Rectal smooth muscle tissue (tissue), 1 donor: ENCODE data around the gene SLC12A6.

Experiments
- H3K27ac ChIP-seq: one replicate; pipeline ENCODE4 v1.7.0; 2013; ENCODE audit warnings: low read depth, low read length, inconsistent platforms
- H3K27me3 ChIP-seq: one replicate; pipeline ENCODE4 v1.7.0; 2013; ENCODE audit warnings: low read length; ENCODE audit not compliant: control insufficient read depth, insufficient read depth
- H3K36me3 ChIP-seq: one replicate; pipeline ENCODE4 v1.7.0; 2013; ENCODE audit warnings: low read length; ENCODE audit not compliant: control insufficient read depth, insufficient read depth
- H3K4me1 ChIP-seq: one replicate; pipeline ENCODE4 v1.7.0; 2013; ENCODE audit warnings: low read length; ENCODE audit not compliant: control insufficient read depth, insufficient read depth
- H3K4me3 ChIP-seq: one replicate; pipeline ENCODE4 v1.7.0; 2013; ENCODE audit warnings: low read length
- H3K9ac ChIP-seq: one replicate; pipeline ENCODE4 v1.7.0; 2013; ENCODE audit warnings: low read length

SLC12A6 gene

DNA sequence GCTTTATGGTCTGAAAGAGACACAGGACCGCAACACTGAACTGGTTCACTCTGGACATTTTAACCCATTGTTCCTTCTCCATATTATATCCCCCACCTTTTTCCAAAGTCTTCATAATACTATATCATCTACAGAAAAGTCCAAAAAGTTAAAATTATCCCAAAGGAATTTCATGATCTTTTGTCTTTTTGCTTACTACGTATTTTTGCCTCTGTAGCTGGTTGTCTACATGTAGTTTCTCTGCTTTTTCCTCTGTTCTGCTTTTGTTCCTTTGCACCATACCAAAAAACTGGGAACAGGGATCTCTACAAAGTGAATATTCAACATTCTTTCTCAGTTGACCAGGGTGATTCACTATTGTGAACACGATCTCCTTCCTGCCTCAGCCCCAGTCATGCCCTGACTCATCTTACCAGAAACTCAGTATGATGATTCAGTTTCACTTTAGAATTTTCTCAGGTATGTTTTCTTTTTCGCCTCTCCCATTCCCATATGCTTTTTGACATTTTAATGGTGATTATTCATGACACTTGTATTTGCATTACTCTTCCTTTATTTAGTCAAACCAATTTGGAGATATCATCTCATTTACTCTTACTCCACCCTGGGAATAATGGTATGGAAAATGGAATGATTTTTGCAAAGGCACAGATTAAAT, 98.3 kb downstream of the SLC12A6 start:
- H3K4me1 ChIP-seq: no peaks in the 10 kb centered on the region
- H3K27ac ChIP-seq: no peak overlapping the region
- no peak overlapping the region for H3K4me3 ChIP-seq
- H3K27me3 ChIP-seq: no peaks in the 10 kb centered on the region
- H3K36me3 ChIP-seq: peaks cover 23% of the 10 kb centered on the region
- H3K9ac ChIP-seq: no peak overlapping the region

DNA sequence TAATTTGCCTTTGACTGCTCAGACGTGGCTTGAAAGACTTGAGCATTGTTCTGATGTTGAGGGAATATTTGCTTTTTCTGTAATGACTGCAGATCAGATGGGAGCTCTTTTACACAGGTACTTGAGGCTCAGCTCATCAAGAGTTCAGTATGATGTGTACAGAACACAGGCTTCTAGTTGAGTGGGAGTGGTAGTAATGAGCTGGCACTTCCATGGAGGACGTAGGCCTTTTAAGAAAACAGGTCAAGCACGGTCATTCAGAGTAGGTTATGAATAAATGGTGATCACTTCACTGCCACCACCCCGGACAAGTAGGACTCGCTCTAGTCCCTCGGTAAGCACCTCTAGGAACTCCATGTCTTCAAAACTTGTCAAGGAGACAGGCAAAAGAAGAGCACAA, 104.0 kb downstream of the SLC12A6 start:
- Histone ChIP-seq H3K4me1 (no peaks in the 10 kb centered on the region), H3K4me3 (no peak overlapping the region), H3K27me3 (no peaks in the 10 kb centered on the region), H3K9ac (no peak overlapping the region), H3K36me3 (peaks cover 29% of the 10 kb centered on the region), H3K27ac (no peak overlapping the region)

DNA sequence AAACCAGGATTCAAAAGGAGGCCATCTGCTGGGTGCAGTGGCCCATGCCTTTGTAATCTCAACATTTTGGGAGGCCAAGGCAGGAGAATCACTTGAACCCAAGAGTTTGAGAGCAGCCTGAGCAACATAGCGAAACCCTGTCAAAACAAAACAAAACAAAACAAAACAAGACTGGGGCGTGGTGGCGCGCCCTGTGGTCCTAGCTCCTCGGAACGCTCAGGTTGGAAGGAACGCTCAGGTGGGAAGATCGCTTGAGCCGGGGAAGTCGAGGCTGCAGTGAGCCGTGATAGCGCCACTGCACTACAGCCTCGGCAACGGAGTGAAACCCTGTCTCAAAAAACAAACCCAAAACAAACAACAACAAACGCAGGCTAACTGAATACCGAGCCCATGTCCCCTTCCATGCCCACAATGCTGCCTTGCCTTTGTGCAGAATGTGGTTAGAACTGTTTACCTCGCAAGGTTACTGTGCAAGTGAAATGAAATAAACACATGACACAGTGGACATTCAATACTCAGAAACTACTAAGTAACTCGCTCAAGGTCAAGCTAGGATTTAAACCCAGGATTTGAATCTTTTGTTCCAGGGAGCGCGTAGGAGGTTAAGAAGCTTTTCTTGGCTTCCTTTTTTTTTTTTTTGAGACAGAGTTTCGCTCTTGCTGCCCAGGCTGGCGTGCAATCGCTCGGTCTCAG, 113.5 kb downstream of the SLC12A6 start:
- peak overlapping the region; percentile 84 for H3K27ac ChIP-seq
- peaks cover 5% of the 10 kb centered on the region for H3K4me1 ChIP-seq
- peak overlapping the region; percentile 95 for H3K4me3 ChIP-seq
- H3K36me3 ChIP-seq: peaks cover 4% of the 10 kb centered on the region
- H3K27me3 ChIP-seq: no peaks in the 10 kb centered on the region
- H3K9ac ChIP-seq: peak overlapping the region; percentile 57

DNA sequence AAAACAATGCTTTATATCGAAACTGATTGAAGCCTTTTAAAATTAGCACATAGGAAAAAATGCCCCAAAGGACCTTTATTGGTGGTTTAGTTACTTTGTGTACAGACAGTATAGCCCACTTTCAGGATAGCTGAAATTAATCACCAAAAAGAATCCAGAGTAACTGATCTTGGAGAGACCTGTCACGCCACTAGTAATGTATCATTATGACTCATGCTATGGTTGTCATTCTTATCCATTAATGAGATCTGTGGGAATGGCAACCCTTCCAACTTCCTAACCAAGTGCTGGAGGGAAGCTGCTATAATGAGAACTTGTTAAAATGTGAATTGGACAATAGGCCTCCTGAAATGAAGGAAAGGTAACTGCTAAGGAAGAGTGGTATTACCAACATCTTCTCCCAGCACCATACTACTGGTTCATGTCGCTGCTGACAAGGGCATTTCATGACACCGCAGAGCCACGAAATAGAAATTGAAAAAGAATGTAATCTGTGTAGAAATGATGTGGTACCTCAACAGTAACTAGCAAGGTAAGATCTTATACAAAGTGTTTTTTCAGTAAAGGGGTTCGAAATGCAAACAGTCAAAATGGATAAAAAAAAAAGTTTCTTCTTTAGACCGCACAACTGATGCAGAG, 119.9 kb downstream of the SLC12A6 start:
- Histone ChIP-seq H3K4me3 (no peak overlapping the region), H3K27ac (no peak overlapping the region), H3K4me1 (no peaks in the 10 kb centered on the region), H3K36me3 (no peaks in the 10 kb centered on the region), H3K9ac (no peak overlapping the region), H3K27me3 (no peaks in the 10 kb centered on the region)

DNA sequence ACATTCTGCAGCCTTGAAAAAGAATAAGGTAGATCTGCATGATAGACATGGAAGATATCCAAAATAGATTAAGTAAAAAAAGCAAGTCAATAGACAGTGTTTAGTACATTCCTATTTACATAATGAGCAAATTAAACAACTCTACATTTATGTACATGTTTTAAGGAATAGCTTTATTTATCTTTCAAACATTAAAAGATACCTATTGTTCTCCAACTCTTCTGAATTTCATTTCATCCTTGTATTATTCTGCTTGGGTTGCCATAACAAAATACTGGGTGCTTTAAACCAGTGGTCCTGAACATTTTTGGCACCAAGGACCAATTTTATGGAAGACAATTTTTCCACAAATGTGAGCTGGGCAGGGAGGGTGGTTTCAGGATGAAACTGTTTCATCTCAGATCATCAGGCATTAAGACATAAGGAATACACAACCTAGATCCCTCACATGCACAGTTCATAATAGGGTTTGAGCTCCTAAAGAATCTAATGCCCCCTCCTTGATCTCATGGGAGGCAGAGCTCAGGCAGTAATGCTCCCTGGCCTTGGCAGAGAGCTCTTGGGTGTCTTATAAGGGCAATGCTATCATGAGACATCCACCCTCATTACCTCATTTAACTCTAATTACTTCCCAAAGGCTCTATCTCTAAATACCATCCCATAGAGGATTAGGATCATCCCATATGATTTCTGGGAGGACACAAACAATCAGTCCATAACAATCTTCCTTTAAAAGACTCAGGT, 120.9 kb downstream of the SLC12A6 start:
- Histone ChIP-seq H3K4me1 (no peaks in the 10 kb centered on the region), H3K4me3 (no peak overlapping the region), H3K36me3 (no peaks in the 10 kb centered on the region), H3K27me3 (no peaks in the 10 kb centered on the region), H3K9ac (no peak overlapping the region), H3K27ac (no peak overlapping the region)

DNA sequence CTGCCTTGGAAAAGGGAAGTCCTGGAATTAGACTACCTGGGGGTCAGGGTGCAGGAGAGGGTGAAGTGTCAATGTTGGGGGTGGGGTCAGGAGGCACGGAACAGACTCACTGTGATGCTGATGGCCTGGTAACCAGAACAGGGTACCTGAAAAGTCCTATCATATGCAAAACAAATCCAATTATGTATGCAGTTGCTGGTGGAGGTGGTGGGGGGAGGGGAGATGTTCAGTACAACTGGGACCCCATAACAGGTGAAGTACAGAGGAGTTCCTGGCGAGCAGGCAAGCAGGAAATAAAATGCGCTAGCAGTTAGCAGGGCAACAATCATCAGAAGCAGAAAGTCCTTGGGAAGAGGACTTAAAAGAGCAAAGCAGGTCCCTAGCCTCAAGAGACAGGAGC, 123.4 kb downstream of the SLC12A6 start:
- Histone ChIP-seq H3K36me3 (no peaks in the 10 kb centered on the region), H3K27ac (no peak overlapping the region), H3K27me3 (no peaks in the 10 kb centered on the region), H3K9ac (no peak overlapping the region), H3K4me1 (no peaks in the 10 kb centered on the region), H3K4me3 (no peak overlapping the region)

DNA sequence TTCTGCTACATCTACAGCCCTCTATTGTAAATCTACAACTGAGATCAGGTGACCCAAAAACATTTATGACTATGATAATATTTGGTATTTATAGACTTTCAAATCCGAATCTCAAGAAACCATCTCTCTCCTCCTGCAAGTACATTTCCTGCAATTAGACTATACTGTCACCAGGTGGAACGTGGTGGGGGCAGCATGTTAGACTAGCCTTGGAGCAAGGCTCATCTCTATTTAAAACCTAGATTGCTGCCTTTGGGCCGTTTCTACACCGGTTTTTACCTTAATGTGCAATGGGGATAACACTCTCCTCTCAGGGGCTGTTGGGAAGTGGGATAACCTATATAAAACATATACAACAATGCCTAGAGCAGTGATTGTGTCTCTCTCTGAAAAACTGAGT, 123.9 kb downstream of the SLC12A6 start:
- Histone ChIP-seq H3K27ac (no peak overlapping the region), H3K4me3 (no peak overlapping the region), H3K9ac (no peak overlapping the region), H3K27me3 (no peaks in the 10 kb centered on the region), H3K36me3 (no peaks in the 10 kb centered on the region), H3K4me1 (peaks cover 3% of the 10 kb centered on the region)

DNA sequence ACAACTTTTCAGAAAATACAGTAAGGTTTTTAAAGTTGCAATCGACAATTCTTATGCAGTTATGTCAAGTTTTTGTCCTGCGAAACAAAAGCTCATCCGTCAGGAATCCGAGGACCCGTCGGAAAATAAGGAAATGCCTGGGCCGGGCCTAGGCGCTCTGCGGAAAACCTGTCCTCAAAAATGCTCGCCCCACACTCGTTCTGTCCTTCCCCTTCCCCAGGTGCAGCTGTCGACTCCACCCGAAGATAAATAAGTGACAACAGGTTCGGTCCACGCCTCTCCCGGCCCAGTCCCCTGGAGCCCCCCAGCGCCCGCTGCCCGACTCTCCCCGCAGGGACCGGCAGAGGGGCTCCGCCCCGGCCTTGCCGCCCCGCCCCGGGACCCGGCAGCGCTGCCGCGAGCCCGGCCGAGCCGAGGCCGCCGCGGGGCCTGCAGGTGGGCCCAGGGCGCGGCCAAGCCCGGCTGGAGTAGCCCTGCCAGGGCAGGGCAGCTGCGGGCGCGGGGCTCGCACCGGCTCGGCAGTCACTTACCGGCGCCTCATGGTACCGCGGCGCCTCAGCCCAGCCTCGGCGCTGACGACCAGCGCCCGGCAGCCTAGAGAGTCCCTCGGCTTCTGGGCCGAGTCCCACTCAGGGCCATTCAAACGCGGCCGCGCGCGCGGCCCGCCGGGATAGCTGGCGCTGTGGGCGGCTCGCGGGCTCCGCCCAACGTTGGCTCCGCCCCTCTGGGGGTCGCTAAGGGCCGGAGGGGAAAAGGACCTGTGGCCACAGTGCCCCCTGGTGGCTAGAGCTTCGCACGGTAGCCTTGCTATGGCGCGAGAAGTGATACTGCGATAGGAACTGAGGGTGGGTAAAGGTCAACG, 127.9 kb downstream of the SLC12A6 start, which contains the start of gene KATNBL1:
Gene KATNBL1 (minus strand): TSS at position 676 of the 862 bp plus-strand sequence. CDS start 46,420 bp downstream, outside the sequence.
- Histone ChIP-seq H3K36me3 (no peaks in the 10 kb centered on the region), H3K9ac (peak within 1 kb of the TSS; percentile 69), H3K27me3 (no peaks in the 10 kb centered on the region), H3K4me3 (peak within 1 kb of the TSS; percentile 67), H3K27ac (peak within 1 kb of the TSS; percentile 84), H3K4me1 (peaks cover 6% of the 10 kb centered on the region)

DNA sequence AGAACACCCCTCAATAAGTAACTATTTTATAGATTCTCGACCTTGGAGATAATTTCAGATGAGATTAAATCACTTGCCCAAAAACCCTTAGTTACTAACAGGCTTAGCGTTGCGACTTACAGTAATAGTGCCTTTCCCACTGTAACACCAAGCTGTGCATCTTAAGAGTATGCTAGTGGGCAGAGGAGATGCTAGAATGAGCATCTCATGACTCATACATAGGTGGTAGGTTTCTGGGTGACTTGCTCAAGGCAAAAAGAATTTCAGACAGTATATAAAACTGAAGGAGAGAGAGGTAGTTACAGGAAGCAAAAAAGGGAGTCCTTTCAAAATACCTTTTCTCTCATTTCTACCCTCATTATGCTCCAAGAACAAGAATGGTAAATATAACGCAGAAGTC, 131.6 kb downstream of the SLC12A6 start:
- Histone ChIP-seq H3K9ac (no peak overlapping the region), H3K27me3 (no peaks in the 10 kb centered on the region)

DNA sequence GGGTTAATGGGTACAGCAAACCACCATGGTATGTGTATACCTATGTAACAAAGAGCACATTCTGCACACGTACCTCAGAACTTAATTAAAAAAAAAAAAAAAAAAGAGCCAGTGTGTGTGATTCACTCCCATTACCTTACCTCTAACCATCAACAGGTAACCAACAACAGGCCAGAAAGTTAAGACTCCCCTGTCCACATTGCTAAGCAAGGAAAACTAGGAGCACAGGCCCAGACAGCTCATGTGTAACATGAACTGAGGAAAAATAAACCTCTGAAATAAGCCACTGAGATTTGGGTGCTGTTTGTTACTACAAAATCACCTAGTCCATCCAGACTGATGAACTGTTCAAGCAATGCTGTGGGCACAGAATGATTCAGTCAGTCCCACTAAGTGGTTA, 133.6 kb downstream of the SLC12A6 start:
- Histone ChIP-seq H3K27me3 (no peaks in the 10 kb centered on the region), H3K4me1 (peaks cover 5% of the 10 kb centered on the region)

More for the DNA sequence above, 131.6 kb downstream of the SLC12A6 start:
- no peak overlapping the region for H3K4me3 ChIP-seq
- H3K27ac ChIP-seq: no peak overlapping the region
- peaks cover 6% of the 10 kb centered on the region for H3K4me1 ChIP-seq
- H3K36me3 ChIP-seq: no peaks in the 10 kb centered on the region

DNA sequence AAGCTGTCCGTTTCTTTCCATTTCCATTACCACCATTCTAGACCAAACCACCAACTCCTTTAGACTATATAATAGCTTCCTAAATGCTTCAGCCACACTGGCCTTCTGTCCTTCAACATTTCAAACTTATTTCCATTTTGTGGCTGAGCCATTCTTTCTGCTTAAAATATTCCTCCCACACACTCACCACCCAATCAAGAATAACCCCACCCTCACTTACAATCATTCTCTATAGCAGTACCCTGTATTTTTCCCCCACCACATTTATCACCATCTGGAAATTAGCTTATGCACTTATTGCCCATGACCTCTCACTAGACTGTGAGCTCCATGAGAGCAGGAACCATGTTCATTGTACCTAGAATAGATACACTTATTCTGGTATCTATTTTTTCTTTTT, 134.3 kb downstream of the SLC12A6 start:
- Histone ChIP-seq H3K27ac (no peak overlapping the region), H3K36me3 (no peaks in the 10 kb centered on the region), H3K4me1 (no peaks in the 10 kb centered on the region), H3K27me3 (no peaks in the 10 kb centered on the region), H3K9ac (no peak overlapping the region), H3K4me3 (no peak overlapping the region)

More for the DNA sequence above, 133.6 kb downstream of the SLC12A6 start:
- no peak overlapping the region for H3K27ac ChIP-seq
- no peak overlapping the region for H3K4me3 ChIP-seq
- H3K36me3 ChIP-seq: no peaks in the 10 kb centered on the region
- H3K9ac ChIP-seq: no peak overlapping the region
